GM21515 (cell line): ENCODE data around the gene GON7.
"Not testable (repeated sequence)": the region's sequence is repeated elsewhere in the genome, so short reads cannot be mapped to it uniquely, and the experiment has no call there.

ENCODE experiments used
- ATAC-seq: cut with Tn5 transposase; IDR thresholded peaks from one replicate; pipeline ENCODE4 v1.9.1; 2021; ENCODE audit not compliant: unreplicated experiment

Gene GON7

GRCh38 chr14:93160353-93160801, 46.5 kb downstream of the GON7 start:
- no peak for ATAC-seq

DNA sequence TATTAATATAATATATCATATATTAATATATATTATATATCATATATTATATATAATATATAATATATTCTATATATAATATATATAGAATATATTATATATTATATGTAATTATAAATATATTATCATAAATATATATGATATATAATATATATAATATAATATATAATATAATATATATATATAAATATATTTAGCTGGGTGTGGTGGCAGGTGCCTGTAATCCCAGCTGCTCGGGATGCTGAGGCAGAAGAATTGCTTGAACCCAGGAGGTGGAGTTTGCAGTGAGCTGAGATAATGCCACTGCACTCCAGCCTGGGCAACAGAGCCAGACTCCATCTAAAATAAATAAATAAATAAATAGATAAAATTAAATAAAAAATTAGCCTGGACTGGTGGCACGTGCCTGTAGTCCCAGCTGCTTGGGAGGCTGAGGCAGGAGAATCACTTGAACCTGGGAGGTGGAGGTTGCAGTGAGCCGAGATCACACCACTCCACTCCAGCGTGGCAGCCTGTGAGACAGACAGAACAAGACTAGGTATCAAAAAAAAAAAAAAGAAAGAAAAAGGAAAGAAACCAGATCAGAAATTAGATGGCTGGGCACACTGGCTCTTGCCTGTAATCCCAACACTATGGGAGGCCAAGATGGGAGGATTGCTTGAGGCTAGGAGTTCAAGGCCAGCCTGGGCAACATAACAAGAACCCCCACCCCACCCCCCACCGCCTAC, 47.1 kb downstream of the GON7 start:
- ATAC-seq, result not testable (repeated sequence)

DNA sequence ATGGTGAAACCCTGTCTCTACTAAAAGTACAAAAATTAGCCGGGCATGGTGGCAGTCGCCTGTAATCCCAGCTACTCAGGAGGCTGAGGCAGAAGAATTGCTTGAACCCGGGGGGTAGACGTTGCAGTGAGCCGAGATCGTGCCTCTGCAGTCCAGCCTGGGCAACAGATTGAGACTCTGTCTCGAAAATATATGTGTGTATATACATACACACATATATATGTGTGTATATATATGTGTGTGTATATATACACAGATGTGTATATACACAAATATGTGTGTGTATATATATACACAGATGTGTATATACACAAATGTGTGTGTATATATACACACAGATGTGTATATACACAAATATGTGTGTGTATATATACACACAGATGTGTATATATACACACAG, 48.5 kb downstream of the GON7 start:
- ATAC-seq, result not testable (repeated sequence)

DNA sequence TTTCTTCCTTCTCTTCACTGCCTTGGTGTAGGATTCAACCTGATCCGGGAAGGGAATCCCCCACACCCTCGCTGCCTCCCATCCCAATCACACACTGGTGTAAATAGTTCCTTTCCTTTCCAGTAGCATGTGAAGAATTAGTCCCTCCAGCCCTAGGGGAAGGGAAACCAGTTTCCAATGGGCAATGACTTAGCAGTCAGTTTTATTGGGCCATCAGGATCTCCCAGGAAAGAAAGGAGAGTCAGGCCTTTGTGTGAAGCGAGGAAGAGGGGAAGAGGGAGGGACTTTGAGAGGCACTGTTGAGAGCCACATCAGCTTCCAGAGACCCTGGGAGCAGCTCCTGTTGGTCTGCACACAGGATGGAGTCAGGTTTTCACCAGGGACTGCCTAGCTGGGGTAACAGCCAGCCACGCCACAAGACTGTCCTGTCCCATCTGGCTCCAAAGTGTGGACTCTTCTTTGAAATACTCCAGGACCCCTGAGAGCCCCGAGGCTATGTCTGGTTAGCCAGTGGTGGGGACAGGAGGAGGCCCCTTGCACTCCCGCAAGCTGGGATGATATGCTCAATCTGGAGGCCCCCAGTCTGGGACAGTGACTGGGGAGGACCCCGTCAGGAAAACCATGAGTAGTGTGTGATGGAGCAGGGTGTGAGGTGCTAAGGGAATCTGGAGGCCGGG, 50.0 kb downstream of the GON7 start:
- ATAC-seq, result no peak

DNA sequence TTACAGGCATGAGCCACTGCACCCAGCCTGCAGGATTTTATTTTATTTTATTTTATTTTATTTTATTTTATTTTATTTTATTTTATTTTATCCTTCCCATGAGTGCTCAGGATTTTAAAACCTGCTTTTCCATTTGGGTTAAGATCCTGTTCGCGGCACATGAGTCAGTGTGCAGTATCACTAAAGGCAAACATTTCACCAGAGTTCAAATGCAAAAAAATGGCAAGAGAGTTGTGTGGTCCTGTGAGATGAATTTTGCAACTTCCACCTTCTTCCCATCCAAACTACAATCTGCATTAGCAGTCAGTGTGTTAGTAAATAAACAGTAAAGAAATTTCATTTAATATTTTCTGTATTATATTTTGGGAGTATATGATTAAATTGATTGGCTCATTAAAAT, 51.2 kb downstream of the GON7 start:
- no peak for ATAC-seq

- no peak for ATAC-seq
Measured at GRCh38 chr14:93153121-93153520, 53.7 kb downstream of the GON7 start.
